T-helper 2 cell treated with Interferon-gamma antibody and Interleukin-4, amounts not matched to agents 100 ng/mL and 5 ng/mL, for 36 hours (primary cell): ENCODE data around the gene S100A13. TPM values are rescaled to one million over a fixed set of nuclear protein-coding genes. Genes with fewer than 3 reads are reported as not detected.

Experiments used
- intact Hi-C: fragments of 100-400 bp; cut with micrococcal nuclease; formaldehyde crosslinking; loops from one replicate; pipeline ENCODE4 v1.15.1; 2023
- total RNA-seq: library from RNA; stranded (reverse); gene quantifications from 2 replicates; pipeline ENCODE4 v1.2.3, GENCODE V29; 2022

S100A13 gene
- total RNA-seq, 1 donor from 2014 or later: 4.1 TPM

DNA sequence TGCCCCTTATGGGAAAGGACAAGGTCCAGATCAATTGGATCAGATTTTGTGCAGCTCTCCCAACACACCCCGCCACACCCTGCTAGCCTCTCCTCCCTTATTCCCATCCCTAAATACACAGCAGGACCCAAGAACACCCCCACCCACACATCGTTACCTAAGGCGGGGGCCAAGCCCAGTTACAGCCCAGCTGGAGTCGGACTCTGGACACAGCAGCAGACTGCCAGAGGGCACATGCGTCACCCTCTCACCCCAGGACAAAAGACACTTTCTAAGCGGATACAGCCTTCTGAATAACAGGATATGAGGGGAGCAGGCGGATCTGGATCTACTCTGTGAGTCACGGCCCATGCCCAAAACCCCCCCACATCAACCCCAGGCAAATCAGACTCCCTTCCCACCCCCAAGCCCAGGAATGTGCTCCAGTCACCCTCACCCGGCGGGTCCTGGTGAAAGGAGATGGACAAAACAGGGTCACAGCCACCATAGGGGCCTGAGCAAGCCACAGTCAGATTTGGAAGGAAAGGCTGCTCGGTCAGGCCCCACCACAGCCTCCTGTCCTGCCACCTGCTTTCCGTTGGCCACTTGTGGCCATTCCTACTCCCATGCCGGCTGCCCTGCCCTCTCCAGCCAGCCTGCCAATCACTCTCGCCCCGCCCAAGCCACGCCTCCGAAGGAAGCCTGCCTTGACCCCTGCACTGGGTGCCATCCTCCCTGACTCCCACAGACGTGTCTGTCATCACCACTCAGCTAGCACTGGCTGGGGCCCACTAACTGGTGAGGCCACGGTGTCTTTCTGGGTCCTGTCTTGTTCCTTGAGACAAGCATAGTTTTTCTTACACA, 18.3 kb downstream of the S100A13 start:
- intact Hi-C loops: no loop called here

DNA sequence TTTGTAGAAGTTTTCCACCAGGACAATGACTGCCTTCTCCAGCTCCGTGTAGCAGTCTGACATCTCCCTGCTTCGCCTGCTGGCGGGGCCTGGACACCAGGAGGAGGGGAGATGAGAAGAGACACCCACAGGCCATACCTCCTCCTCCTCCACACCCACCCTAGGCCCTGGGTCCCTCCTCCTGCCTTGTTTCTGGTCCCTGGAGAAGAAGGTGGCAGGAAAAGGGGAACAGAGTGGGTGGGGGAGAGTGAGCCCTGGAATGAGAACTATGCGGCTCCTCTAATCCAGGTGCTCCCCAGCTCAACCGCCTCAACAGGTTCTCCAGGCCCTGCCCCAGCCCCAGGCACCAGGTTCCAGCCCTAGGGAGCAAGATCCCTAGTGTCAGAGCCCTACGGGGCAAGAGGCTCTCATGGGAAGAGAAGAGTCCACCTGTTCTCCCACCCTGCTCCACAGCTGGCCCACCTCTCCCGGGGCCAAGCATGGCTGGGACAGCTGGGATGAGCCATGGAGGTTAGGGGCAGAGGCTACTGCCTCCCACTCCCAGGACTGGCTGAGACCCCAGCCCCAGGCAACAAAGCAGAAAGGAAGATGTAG, 19.1 kb downstream of the S100A13 start:
- intact Hi-C loops: no loop called here

DNA sequence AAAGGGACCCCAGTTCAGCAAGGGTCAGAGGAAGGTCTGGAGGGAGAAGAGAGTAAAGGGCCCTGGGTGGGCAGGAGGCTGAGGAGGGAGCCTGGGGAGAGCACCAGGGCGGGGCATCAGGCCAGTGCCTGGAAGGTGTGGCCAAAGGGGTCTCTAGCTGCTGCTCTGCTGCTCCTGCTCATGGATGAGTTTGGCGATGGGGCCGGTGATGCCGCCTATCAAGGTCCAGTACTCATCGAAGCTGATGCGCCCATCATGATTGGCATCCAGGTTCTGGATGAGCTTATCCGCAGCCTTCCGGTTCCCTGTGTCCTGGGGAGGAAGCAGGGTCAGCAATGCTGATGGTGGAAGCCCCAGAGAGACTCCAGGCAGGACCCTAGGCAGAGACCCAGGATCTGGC, 19.9 kb downstream of the S100A13 start:
- intact Hi-C loops: no loop called here

- intact Hi-C loops: no loop called here
Measured at GRCh38 chr1:153606194-153606593, 21.1 kb downstream of the S100A13 start.

DNA sequence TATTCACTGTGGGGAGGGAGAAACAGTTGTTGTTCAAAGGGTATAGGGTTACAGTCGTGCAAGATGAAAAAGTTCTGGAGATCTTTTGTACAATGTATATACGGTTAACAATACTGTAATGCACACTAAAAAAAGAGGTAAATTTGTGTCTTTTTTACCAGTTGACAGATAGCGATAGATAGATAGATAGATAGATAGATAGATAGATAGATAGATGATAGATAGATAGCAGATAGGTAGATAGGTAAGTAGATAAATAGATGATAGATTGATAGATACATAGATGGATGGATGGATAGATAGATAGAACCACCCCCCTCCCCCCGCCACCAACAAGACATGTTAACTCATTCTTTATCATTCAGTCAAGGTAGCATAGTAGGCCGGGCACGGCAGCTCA, 24.6 kb downstream of the S100A13 start:
- intact Hi-C loops: no loop called here

DNA sequence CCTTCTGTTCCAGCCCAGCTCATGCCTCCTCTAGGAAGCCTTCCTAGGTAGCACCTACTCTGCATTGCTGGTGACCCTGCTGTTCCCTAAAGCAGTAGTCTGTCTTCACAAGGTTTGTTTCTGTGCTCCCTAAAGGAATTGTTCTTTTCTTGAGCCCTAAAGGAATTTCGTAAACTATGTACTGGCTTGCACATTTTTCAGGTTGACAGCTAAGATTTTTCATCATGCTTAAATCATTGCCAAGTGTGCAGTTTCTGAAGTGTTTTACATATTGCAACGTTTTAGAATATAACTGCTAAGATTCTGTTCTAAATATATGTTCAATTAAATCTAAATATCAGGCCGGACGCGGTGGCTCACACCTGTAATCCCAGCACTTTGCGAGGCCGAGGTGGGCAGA, 27.5 kb downstream of the S100A13 start:
- intact Hi-C loops: no loop called here

GRCh38 chr1:153598309-153599172, 28.8 kb downstream of the S100A13 start:
- intact Hi-C loops: no loop called here

DNA sequence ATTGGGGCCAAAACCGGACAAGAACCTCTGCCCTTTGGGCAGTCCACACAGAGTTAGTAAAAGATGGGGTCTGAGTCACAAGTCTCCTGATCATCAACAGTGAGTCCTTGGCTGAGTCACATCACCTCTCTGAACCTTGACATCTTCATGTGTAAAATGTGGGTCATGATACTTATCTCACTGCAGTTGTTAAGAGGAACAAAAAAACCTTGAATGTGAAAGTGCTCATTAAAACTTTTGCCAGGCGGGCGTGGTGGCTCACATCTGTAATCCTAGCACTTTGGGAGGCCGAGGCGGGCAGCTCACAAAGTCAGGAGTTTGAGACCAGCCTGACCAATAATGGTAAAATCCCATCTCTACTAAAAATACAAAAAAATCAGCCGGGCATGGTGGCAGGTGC, 30.1 kb downstream of the S100A13 start:
- intact Hi-C loops: no loop called here

GRCh38 chr1:153592748-153593147, 34.6 kb downstream of the S100A13 start:
- intact Hi-C loops: no loop called here

DNA sequence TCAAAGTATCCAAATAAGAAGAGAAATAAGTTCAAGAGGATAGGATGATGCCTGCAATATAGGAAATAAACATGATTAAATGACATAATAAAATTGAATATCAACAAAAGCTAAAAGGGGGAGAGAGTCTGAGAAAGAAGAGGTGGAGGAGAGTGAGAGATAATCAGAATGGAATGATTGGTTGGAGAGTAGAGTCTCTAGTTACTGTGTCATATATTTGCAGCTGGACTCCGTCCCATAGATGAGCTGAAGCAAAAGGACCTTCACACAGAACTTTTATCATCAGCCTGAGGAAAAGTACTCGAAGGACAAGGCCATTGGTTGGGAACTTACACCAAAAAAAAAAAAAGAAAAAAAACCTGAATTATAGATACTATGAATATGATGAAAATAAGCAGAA, 38.8 kb downstream of the S100A13 start:
- intact Hi-C loops: loop anchor here (10.0 kb wide), 1 partner anchor 614 kb away; the partner anchor contains the start of gene SPRR4

DNA sequence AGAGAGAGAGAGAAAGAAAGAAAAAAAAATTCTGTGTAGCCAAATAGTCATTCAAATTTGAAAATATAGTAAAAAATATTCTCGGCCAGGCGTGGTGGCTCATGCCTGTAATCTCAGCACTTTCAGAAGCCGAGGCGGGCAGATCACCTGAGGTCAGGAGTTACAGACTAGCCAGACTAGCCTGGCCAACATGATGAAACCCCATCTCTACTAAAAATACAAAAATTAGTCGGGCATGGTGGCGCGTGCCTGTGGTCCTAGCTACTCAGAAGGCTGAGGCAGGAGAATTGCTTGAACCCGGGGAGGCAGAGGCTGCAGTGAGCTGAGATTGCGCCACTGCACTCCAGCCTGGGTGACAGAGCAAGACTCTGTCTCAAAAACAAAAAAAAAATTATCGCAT, 39.3 kb downstream of the S100A13 start:
- intact Hi-C loops: loop anchor here (10.0 kb wide), 1 partner anchor 613 kb away; the partner anchor contains the start of gene SPRR4

GRCh38 chr1:153587314-153587713, 40.0 kb downstream of the S100A13 start:
- intact Hi-C loops: loop anchor here (10.0 kb wide), 1 partner anchor 613 kb away; the partner anchor contains the start of gene SPRR4

GRCh38 chr1:153586347-153586746, 41.0 kb downstream of the S100A13 start:
- intact Hi-C loops: loop anchor here (10.0 kb wide), 1 partner anchor 612 kb away; the partner anchor contains the start of gene SPRR4

GRCh38 chr1:153585006-153585405, 42.3 kb downstream of the S100A13 start:
- intact Hi-C loops: loop anchor here (10.0 kb wide), 1 partner anchor 610 kb away; the partner anchor contains the start of gene SPRR4

DNA sequence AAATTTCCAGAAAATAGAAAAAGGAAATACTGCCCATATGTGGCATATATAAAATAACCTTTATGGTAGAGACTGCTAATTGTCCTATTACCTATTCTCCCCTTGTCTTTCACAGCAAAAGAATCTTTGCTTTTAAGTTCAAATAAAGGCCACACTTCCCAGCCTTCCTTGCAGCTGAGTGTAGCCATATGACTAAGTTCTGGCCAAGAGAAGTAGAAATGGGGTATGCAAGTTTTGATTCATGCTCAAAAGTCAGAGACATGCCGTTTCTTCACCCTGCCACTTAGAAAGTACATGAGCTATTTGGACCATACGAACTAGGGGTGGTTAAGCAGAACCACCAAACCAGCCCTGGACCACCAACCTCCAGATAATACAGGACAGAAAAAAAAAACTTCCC, 43.3 kb downstream of the S100A13 start:
- intact Hi-C loops: loop anchor here (10.0 kb wide), 1 partner anchor 609 kb away; the partner anchor contains the start of gene SPRR4

GRCh38 chr1:153583514-153583913, 43.8 kb downstream of the S100A13 start:
- intact Hi-C loops: loop anchor here (10.0 kb wide), 1 partner anchor 609 kb away; the partner anchor contains the start of gene SPRR4

GRCh38 chr1:153582836-153583235, 44.5 kb downstream of the S100A13 start:
- intact Hi-C loops: loop anchor here (10.0 kb wide), 1 partner anchor 608 kb away; the partner anchor contains the start of gene SPRR4

DNA sequence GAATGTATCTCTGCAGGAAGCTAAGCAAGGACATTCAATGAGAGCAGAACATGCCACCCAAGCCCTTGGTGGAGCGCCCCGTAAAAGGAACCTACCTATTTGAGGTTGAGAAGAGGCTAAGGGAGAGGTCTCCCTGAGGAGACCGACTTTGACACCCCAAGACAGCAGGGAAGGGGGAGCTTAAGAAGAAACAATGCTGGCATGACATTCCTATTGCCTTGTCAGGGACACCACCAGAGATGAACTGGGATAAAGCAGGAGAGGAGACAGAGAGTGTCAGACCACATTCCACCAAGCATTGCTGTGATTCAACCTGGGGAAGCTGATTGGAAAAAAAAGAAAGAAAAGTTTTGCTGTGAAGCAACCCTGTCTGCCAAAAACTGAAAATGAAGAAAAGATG, 48.4 kb downstream of the S100A13 start:
- intact Hi-C loops: no loop called here

DNA sequence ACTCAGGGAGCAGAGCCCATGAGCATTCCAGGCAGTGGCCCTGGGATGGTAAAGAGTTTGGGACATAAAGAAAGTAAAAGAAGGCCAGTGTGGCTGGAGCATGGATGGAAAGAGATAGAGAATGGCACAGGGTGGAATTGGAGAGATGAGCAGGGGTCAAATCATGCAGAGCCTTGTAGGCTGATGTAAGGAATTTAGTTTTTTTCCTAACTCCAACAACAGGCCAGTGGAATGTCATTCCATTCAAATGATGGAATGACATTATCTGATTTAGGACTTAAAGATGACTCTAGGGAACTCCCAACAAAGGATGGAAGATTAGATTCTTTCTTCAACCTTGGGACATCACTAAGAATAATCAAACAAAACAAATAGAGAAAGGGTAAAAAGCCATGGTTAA, 48.8 kb downstream of the S100A13 start:
- intact Hi-C loops: no loop called here

DNA sequence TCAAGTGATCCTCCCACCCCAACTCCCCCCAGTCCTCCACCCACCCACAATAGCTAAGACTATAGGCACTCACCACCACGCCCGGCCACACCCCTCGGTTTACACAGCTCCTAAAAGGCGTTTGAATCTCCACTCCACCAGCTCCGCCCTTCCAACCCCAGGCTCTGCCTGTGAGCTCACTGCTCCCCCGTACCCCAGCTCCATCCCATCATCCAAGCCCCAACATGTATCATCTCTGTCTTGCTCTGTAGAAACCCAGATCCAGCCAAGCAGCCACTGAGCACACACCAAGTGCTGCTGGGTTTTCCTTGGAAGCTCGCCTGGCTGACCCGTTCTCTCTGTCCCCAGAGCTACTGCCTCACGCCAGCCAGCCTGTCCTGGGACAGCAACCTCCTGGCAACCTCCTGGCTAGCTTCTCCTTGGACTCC, 49.7 kb downstream of the S100A13 start:
- intact Hi-C loops: no loop called here

GRCh38 chr1:153577138-153577537, 50.2 kb downstream of the S100A13 start:
- intact Hi-C loops: no loop called here
